DOHH2 (cell line): ENCODE data around the gene CAPS.

Experiments
- EZH2phosphoT487 ChIP-seq: fragments of 200-600 bp; sonication (generic); IDR thresholded peaks from 2 replicates; pipeline ENCODE4 v1.6.1; 2017; ENCODE audit warnings: borderline replicate concordance, mild to moderate bottlenecking, antibody characterized with exemption, low read length, moderate library complexity, mixed read lengths
- TF ChIP-seq, protein P1 (sequence below): fragments of 200-600 bp; sonication (generic); IDR thresholded peaks from one replicate; pipeline ENCODE4 v1.5.1; 2014; ENCODE audit warnings: antibody characterized with exemption, mild to moderate bottlenecking, low read depth, low read length; ENCODE audit not compliant: poor library complexity, severe bottlenecking

GRCh38 chr19:5896365-5897076 lies 17.5 kb upstream of the CAPS start:
- TF ChIP-seq EZH2phosphoT487: no peak
- TF ChIP-seq, protein P1, sequence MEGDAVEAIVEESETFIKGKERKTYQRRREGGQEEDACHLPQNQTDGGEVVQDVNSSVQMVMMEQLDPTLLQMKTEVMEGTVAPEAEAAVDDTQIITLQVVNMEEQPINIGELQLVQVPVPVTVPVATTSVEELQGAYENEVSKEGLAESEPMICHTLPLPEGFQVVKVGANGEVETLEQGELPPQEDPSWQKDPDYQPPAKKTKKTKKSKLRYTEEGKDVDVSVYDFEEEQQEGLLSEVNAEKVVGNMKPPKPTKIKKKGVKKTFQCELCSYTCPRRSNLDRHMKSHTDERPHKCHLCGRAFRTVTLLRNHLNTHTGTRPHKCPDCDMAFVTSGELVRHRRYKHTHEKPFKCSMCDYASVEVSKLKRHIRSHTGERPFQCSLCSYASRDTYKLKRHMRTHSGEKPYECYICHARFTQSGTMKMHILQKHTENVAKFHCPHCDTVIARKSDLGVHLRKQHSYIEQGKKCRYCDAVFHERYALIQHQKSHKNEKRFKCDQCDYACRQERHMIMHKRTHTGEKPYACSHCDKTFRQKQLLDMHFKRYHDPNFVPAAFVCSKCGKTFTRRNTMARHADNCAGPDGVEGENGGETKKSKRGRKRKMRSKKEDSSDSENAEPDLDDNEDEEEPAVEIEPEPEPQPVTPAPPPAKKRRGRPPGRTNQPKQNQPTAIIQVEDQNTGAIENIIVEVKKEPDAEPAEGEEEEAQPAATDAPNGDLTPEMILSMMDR: no peak
